Activated CD8-positive, alpha-beta memory T cell treated with anti-CD3 and anti-CD28 coated beads for 36 hours (primary cell): ENCODE data around the gene NHLRC2. TPM values are rescaled to one million over a fixed set of nuclear protein-coding genes. Genes with fewer than 3 reads are reported as not detected.

ENCODE experiments used
- CTCF ChIA-PET: fragments of 350-600 bp; sonication (Branson Sonifier 250); formaldehyde crosslinking; loops from one replicate; lab custom pipeline; 2021; ENCODE audit warnings: antibody characterized with exemption; lab: Charles Lee
- POLR2A ChIA-PET: fragments of 350-600 bp; sonication (Branson Sonifier 250); formaldehyde crosslinking; loops from one replicate; lab custom pipeline; 2021; ENCODE audit warnings: antibody characterized with exemption; lab: Charles Lee
- total RNA-seq, 2 experiments: library from RNA; stranded (reverse); gene quantifications; one replicate each; pipeline ENCODE4 v1.2.3, GENCODE V29; 2021

NHLRC2 gene
- total RNA-seq, 2 experiments from 2014 or later = 32.1 to 33.2 TPM

- ChIA-PET POLR2A (no interaction called here), CTCF (no interaction called here)
Observed at GRCh38 chr10:113897693-113898618, 43.5 kb downstream of the NHLRC2 start.

- POLR2A ChIA-PET = no interaction called here
- CTCF ChIA-PET = no interaction called here
Observed at GRCh38 chr10:113899952-113900598, 45.6 kb downstream of the NHLRC2 start.

- CTCF ChIA-PET = no interaction called here
- POLR2A ChIA-PET = no interaction called here
Observed at GRCh38 chr10:113905756-113906155, 51.3 kb downstream of the NHLRC2 start.

- CTCF ChIA-PET = interaction anchor here (0.9 kb wide), 1 partner anchor 15 kb away, joined by 5 read pairs; no protein-coding TSS in a partner anchor
- POLR2A ChIA-PET = no interaction called here
Observed at GRCh38 chr10:113907166-113907565, 52.7 kb downstream of the NHLRC2 start.

- ChIA-PET CTCF (no interaction called here), POLR2A (no interaction called here)
Observed at GRCh38 chr10:113908236-113908635, 53.8 kb downstream of the NHLRC2 start.

GRCh38 chr10:113911113-113911512 is 56.7 kb downstream of the NHLRC2 start:
- POLR2A ChIA-PET = no interaction called here

GRCh38 chr10:113911839-113912238 is 57.4 kb downstream of the NHLRC2 start:
- ChIA-PET POLR2A (no interaction called here), CTCF (no interaction called here)

More at GRCh38 chr10:113911113-113911512, 56.7 kb downstream of the NHLRC2 start:
- CTCF ChIA-PET = no interaction called here

GRCh38 chr10:113912582-113912981 is 58.1 kb downstream of the NHLRC2 start:
- POLR2A ChIA-PET = no interaction called here
- CTCF ChIA-PET = no interaction called here

- CTCF ChIA-PET = no interaction called here
- POLR2A ChIA-PET = no interaction called here
Observed at GRCh38 chr10:113914956-113915355, 60.5 kb downstream of the NHLRC2 start.

GRCh38 chr10:113915540-113915939 is 61.1 kb downstream of the NHLRC2 start:
- CTCF ChIA-PET = no interaction called here
- POLR2A ChIA-PET = no interaction called here

GRCh38 chr10:113916053-113916452 is 61.6 kb downstream of the NHLRC2 start:
- ChIA-PET CTCF (no interaction called here), POLR2A (no interaction called here)

- CTCF ChIA-PET = no interaction called here
- POLR2A ChIA-PET = no interaction called here
Observed at GRCh38 chr10:113917636-113918035, 63.2 kb downstream of the NHLRC2 start.

- POLR2A ChIA-PET = no interaction called here
- CTCF ChIA-PET = no interaction called here
Observed at GRCh38 chr10:113920114-113920513, 65.7 kb downstream of the NHLRC2 start.

GRCh38 chr10:113920875-113921274 is 66.4 kb downstream of the NHLRC2 start:
- ChIA-PET CTCF (no interaction called here), POLR2A (no interaction called here)

GRCh38 chr10:113921561-113922370 is 67.3 kb downstream of the NHLRC2 start:
- ChIA-PET CTCF (no interaction called here), POLR2A (no interaction called here)

GRCh38 chr10:113922787-113923570 is 68.5 kb downstream of the NHLRC2 start:
- POLR2A ChIA-PET = no interaction called here
- CTCF ChIA-PET = no interaction called here

- CTCF ChIA-PET = no interaction called here
- POLR2A ChIA-PET = no interaction called here
Observed at GRCh38 chr10:113924186-113924585, 69.7 kb downstream of the NHLRC2 start.

- ChIA-PET POLR2A (no interaction called here), CTCF (no interaction called here)
Observed at GRCh38 chr10:113924664-113925063, 70.2 kb downstream of the NHLRC2 start.

- POLR2A ChIA-PET = interaction anchor here (0.6 kb wide), 1 partner anchor 55 kb away, joined by 3 read pairs; no protein-coding TSS in a partner anchor
Observed at GRCh38 chr10:113927440-113927839, 73.0 kb downstream of the NHLRC2 start.

More at GRCh38 chr10:113927440-113927839, 73.0 kb downstream of the NHLRC2 start:
- CTCF ChIA-PET = no interaction called here
